SU-DHL-6 (cell line): ENCODE data around the gene SLC66A1.

Experiments
- H2AFZ ChIP-seq: fragments of 200-600 bp; sonication (generic); 2 replicates; pipeline ENCODE4 v1.6.1; 2014; ENCODE audit warnings: low read depth, mild to moderate bottlenecking, moderate library complexity, mixed read lengths, antibody characterized with exemption, low read length; ENCODE audit not compliant: severe bottlenecking
- H3F3A ChIP-seq: fragments of 200-600 bp; shearing (Covaris generic); 2 replicates; pipeline ENCODE4 v1.6.0; 2016; ENCODE audit warnings: antibody characterized with exemption, mild to moderate bottlenecking; ENCODE audit not compliant: insufficient read depth
- H3K27ac ChIP-seq: fragments of 200-600 bp; sonication (generic); 2 replicates; pipeline ENCODE4 v1.5.1; 2016; ENCODE audit warnings: low read depth, mild to moderate bottlenecking, low read length, moderate library complexity, mixed read lengths
- H3K27me3 ChIP-seq: fragments of 200-600 bp; sonication (generic), shearing (Covaris generic); 2 replicates; pipeline ENCODE4 v1.6.0; 2014; ENCODE audit warnings: mild to moderate bottlenecking, low read length
- H3K36me3 ChIP-seq: fragments of 200-600 bp; sonication (generic); 2 replicates; pipeline ENCODE4 v1.6.1; 2014; ENCODE audit warnings: mild to moderate bottlenecking, low read length, mixed read lengths
- H3K4me2 ChIP-seq: fragments of 300-600, 200-600 bp; shearing (Covaris generic), sonication (generic); 2 replicates; pipeline ENCODE4 v1.6.0; 2014; ENCODE audit warnings: low read length, low read depth, mild to moderate bottlenecking; ENCODE audit not compliant: poor library complexity, severe bottlenecking
- H3K4me3 ChIP-seq: fragments of 200-600 bp; sonication (generic); 2 replicates; pipeline ENCODE4 v1.5.1; 2014; ENCODE audit warnings: antibody characterized with exemption, low read length, mild to moderate bottlenecking, mixed read lengths; ENCODE audit not compliant: insufficient read depth, poor library complexity, severe bottlenecking
- H3K79me2 ChIP-seq: fragments of 200-600 bp; sonication (generic); 2 replicates; pipeline ENCODE4 v1.6.1; 2014; ENCODE audit warnings: mild to moderate bottlenecking, low read length, moderate library complexity; ENCODE audit not compliant: insufficient read depth
- H3K9ac ChIP-seq: fragments of 200-600 bp; sonication (generic); 2 replicates; pipeline ENCODE4 v1.7.0; 2014; ENCODE audit warnings: mild to moderate bottlenecking, low read length
- H3K9me2 ChIP-seq: fragments of 200-600 bp; sonication (generic); replicated peaks from 2 replicates; pipeline ENCODE4 v1.6.1; 2014; ENCODE audit warnings: low read length; ENCODE audit not compliant: insufficient read depth
- H3K9me3 ChIP-seq: fragments of 200-600 bp; sonication (generic); 2 replicates; pipeline ENCODE4 v1.6.1; 2014; ENCODE audit warnings: low read length, mixed read lengths; ENCODE audit not compliant: insufficient read depth
- H4K20me1 ChIP-seq: fragments of 200-600 bp; sonication (generic); 2 replicates; pipeline ENCODE4 v1.6.1; 2014; ENCODE audit warnings: low read depth, mild to moderate bottlenecking, antibody characterized with exemption, low read length, moderate library complexity, mixed read lengths
- EZH2phosphoT487 ChIP-seq: fragments of 200-600 bp; sonication (generic), shearing (Covaris generic); conservative IDR thresholded peaks from 2 replicates; pipeline ENCODE4 v1.6.1; 2018; ENCODE audit warnings: mild to moderate bottlenecking, antibody characterized with exemption, low read length, moderate library complexity, mixed read lengths
- TF ChIP-seq, protein P1 (sequence below): fragments of 200-600 bp; sonication (generic); IDR thresholded peaks from one replicate; pipeline ENCODE4 v1.5.1; 2017; ENCODE audit warnings: antibody characterized with exemption, mild to moderate bottlenecking, low read length, moderate library complexity; ENCODE audit not compliant: insufficient read depth, poor library complexity, severe bottlenecking

The SLC66A1 gene

GRCh38 chr1:19323987-19324664, 12.0 kb downstream of the SLC66A1 start:
- Histone ChIP-seq H4K20me1 (no peaks in the 10 kb centered on the region), H3K36me3 (no peaks in the 10 kb centered on the region), H3K9me2 (no peaks in the 10 kb centered on the region), H2AFZ (no peak overlapping the region), H3K4me3 (no peak overlapping the region), H3K4me2 (no peak overlapping the region), H3K79me2 (no peaks in the 10 kb centered on the region), H3K27ac (no peak overlapping the region), H3K27me3 (no peaks in the 10 kb centered on the region), H3K9me3 (no peaks in the 10 kb centered on the region), H3F3A (no peaks in the 10 kb centered on the region), H3K9ac (no peak overlapping the region)
- TF ChIP-seq, protein P1, sequence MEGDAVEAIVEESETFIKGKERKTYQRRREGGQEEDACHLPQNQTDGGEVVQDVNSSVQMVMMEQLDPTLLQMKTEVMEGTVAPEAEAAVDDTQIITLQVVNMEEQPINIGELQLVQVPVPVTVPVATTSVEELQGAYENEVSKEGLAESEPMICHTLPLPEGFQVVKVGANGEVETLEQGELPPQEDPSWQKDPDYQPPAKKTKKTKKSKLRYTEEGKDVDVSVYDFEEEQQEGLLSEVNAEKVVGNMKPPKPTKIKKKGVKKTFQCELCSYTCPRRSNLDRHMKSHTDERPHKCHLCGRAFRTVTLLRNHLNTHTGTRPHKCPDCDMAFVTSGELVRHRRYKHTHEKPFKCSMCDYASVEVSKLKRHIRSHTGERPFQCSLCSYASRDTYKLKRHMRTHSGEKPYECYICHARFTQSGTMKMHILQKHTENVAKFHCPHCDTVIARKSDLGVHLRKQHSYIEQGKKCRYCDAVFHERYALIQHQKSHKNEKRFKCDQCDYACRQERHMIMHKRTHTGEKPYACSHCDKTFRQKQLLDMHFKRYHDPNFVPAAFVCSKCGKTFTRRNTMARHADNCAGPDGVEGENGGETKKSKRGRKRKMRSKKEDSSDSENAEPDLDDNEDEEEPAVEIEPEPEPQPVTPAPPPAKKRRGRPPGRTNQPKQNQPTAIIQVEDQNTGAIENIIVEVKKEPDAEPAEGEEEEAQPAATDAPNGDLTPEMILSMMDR = no peak
- no peak for TF ChIP-seq EZH2phosphoT487

- Histone ChIP-seq H3K36me3 (no peaks in the 10 kb centered on the region), H2AFZ (no peak overlapping the region), H3K9me3 (no peaks in the 10 kb centered on the region), H4K20me1 (no peaks in the 10 kb centered on the region), H3K9ac (no peak overlapping the region), H3K9me2 (no peaks in the 10 kb centered on the region), H3K27me3 (no peaks in the 10 kb centered on the region), H3K79me2 (no peaks in the 10 kb centered on the region), H3K4me3 (no peak overlapping the region), H3K4me2 (no peak overlapping the region), H3K27ac (no peak overlapping the region), H3F3A (no peaks in the 10 kb centered on the region)
- no peak for TF ChIP-seq EZH2phosphoT487
Measured at GRCh38 chr1:19324665-19324990, 12.5 kb downstream of the SLC66A1 start.

DNA sequence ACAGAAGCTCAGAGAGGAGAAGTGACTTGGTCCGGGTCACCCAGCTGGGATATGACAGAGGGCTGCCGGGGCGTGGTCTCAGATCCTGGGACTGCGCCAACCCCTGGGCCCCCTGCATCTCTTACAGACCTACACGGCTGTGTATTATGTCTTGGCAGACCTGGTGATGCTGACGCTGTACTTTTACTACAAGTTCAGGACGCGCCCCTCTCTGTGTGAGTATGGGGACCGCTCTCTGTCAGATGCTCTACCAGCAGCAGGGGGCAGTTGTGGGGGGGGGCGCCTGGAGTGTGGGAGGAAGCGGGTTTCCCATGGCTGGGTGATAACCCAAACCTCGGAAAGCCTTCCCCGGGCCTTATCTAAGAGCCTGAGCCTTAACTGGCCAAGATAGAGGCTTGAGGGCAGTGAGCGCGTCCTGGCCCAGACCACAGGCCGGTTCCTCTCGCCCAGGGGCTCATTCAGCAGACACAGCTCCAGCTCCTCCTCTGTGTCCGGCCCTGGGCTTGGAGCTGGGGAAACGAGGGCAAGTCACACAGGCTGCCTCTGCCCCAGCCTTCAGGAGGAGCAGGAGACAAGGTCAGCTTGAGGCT, 13.3 kb downstream of the SLC66A1 start:
- no peak overlapping the region for H3K4me2 ChIP-seq
- H4K20me1 ChIP-seq = no peaks in the 10 kb centered on the region
- no peaks in the 10 kb centered on the region for H3K27me3 ChIP-seq
- no peaks in the 10 kb centered on the region for H3F3A ChIP-seq
- no peaks in the 10 kb centered on the region for H3K36me3 ChIP-seq
- H2AFZ ChIP-seq = no peak overlapping the region
- no peaks in the 10 kb centered on the region for H3K9me3 ChIP-seq
- no peak overlapping the region for H3K4me3 ChIP-seq
- TF ChIP-seq, protein P1 = no peak
- TF ChIP-seq EZH2phosphoT487 = no peak
- H3K9ac ChIP-seq = no peak overlapping the region
- H3K9me2 ChIP-seq = no peaks in the 10 kb centered on the region
- H3K27ac ChIP-seq = no peak overlapping the region
- H3K79me2 ChIP-seq = no peaks in the 10 kb centered on the region
